GM21723 (cell line): Measurements from ENCODE around the gene PDK2.

Experiments
- ATAC-seq: cut with Tn5 transposase; IDR thresholded peaks from one replicate; pipeline ENCODE4 v1.9.1; 2021; ENCODE audit warnings: mild to moderate bottlenecking, moderate library complexity; ENCODE audit not compliant: unreplicated experiment

Gene PDK2

GRCh38 chr17:50078430-50078829, 16.7 kb upstream of the PDK2 start:
- ATAC-seq = no peak

GRCh38 chr17:50079334-50080095, 15.6 kb upstream of the PDK2 start:
- no peak for ATAC-seq

GRCh38 chr17:50080096-50080480, 15.1 kb upstream of the PDK2 start:
- no peak for ATAC-seq

- no peak for ATAC-seq
Measured at GRCh38 chr17:50080827-50081226, 14.3 kb upstream of the PDK2 start.

GRCh38 chr17:50081757-50082156, 13.4 kb upstream of the PDK2 start:
- no peak for ATAC-seq

- ATAC-seq = peak; percentile 73
Measured at GRCh38 chr17:50087246-50087911, 7.8 kb upstream of the PDK2 start.

GRCh38 chr17:50087912-50088405, 7.2 kb upstream of the PDK2 start:
- ATAC-seq = no peak

GRCh38 chr17:50088952-50089825, 6.0 kb upstream of the PDK2 start:
- no peak for ATAC-seq

- no peak for ATAC-seq
Measured at GRCh38 chr17:50090071-50090470, 5.1 kb upstream of the PDK2 start.

- ATAC-seq = no peak
Measured at GRCh38 chr17:50090971-50091917, 3.9 kb upstream of the PDK2 start.

- ATAC-seq = no peak
Measured at GRCh38 chr17:50091918-50092285, 3.2 kb upstream of the PDK2 start.

GRCh38 chr17:50093246-50093645, 1.9 kb upstream of the PDK2 start:
- ATAC-seq = no peak

GRCh38 chr17:50093807-50094206, 1.3 kb upstream of the PDK2 start:
- ATAC-seq = no peak

GRCh38 chr17:50094243-50094752, 853 bp upstream of the PDK2 start:
- peak; percentile 43 for ATAC-seq

GRCh38 chr17:50095626-50096037, 481 bp downstream of the PDK2 start:
- no peak for ATAC-seq

- ATAC-seq = no peak
Measured at GRCh38 chr17:50096092-50096491, 941 bp downstream of the PDK2 start.

- no peak for ATAC-seq
Measured at GRCh38 chr17:50096758-50097157, 1.6 kb downstream of the PDK2 start.

GRCh38 chr17:50097455-50097854, 2.3 kb downstream of the PDK2 start:
- no peak for ATAC-seq

- no peak for ATAC-seq
Measured at GRCh38 chr17:50097926-50098325, 2.8 kb downstream of the PDK2 start.

- ATAC-seq = no peak
Measured at GRCh38 chr17:50098583-50098982, 3.4 kb downstream of the PDK2 start.
